ENCODE measurements around the gene BBC3. TPM values are rescaled to one million over a fixed set of nuclear protein-coding genes. Genes with fewer than 3 reads are reported as not detected.
A peak's percentile ranks its signal among the peaks of the same experiment; 100 is the strongest.

Gene BBC3
- polyA plus RNA-seq, 2 of the 4 experiments (the other 2 are of a cell fraction) = 6.0 to 8.9 TPM

GRCh38 chr19:47210689-47211316, 20.2 kb downstream of the BBC3 start:
- DNase-seq (ENCODE audit: low read depth in 1 of 2, low spot score in 1 of 2) (peak; percentile 77 to 85), FAIRE-seq (peak; percentile 99), ATAC-seq (peak; percentile 61 to 63)
- 26% methylated on average over 19 of the region's 19 CpGs for WGBS (ENCODE audit: missing lambda C conversion rate)
- Histone ChIP-seq H3K4me2 (peak overlapping the region; percentile 51), H3K4me3 (no peak overlapping the region), H3K4me1 (peaks cover 16% of the 10 kb centered on the region), H3K27ac (peak overlapping the region; percentile 76 to 82), H3K9me3 (no peaks in the 10 kb centered on the region)
- TF ChIP-seq CTCF (IDR thresholded peaks at IDR 0.05) = peak; percentile 92
- TF ChIP-seq RAD21 (conservative IDR thresholded peaks at IDR 0.05 in 1 of 2, IDR thresholded peaks at IDR 0.05 in 1 of 2) = peak; percentile 85 to 88
- TF ChIP-seq SMC3 (IDR thresholded peaks at IDR 0.05) = peak; percentile 94
- TF ChIP-seq ZFP36 (IDR thresholded peaks at IDR 0.05; ENCODE audit: borderline replicate concordance, partially characterized antibody) = no peak
- TF ChIP-seq REST (IDR thresholded peaks at IDR 0.05) = no peak
- no peak for TF ChIP-seq GATA3 (IDR thresholded peaks at IDR 0.05; ENCODE audit: borderline replicate concordance)
- no peak for TF ChIP-seq RCOR1 (IDR thresholded peaks at IDR 0.05; ENCODE audit: low read depth, low read length)
- TF ChIP-seq EHMT2 (IDR thresholded peaks at IDR 0.05; ENCODE audit: low read depth) = no peak
- no peak for TF ChIP-seq ZSCAN20 (CRISPR knock-in tag; IDR thresholded peaks at IDR 0.05)
- TF ChIP-seq CBX2 (IDR thresholded peaks at IDR 0.05; ENCODE audit: borderline replicate concordance, low read depth) = no peak
- TF ChIP-seq HDAC2 (IDR thresholded peaks at IDR 0.05) = no peak
- peak; percentile 63 for TF ChIP-seq MAX (IDR thresholded peaks at IDR 0.05)
- 0 out of 2 replicates have a peak, but pooled peaks have one; percentile 20 for TF ChIP-seq MYC (IDR thresholded peaks at IDR 0.05; ENCODE audit: borderline replicate concordance, low read length)
- no peak for TF ChIP-seq HMGXB4 (CRISPR knock-in tag; IDR thresholded peaks at IDR 0.05; ENCODE audit: borderline replicate concordance)
- no peak for TF ChIP-seq ZC3H11A (IDR thresholded peaks at IDR 0.05)
- TF ChIP-seq HOXB13 (CRISPR knock-in tag; IDR thresholded peaks at IDR 0.05; ENCODE audit: low read depth) = no peak
- no peak for TF ChIP-seq BCL3 (IDR thresholded peaks at IDR 0.05)
- TF ChIP-seq CHD2 (IDR thresholded peaks at IDR 0.05; ENCODE audit: low read length, partially characterized antibody) = no peak
- peak; percentile 39 for TF ChIP-seq USF2 (IDR thresholded peaks at IDR 0.05)
- TF ChIP-seq JUN (IDR thresholded peaks at IDR 0.05) = no peak; a peak in 1 of 5 replicates
- TF ChIP-seq ZNF302 (CRISPR knock-in tag; IDR thresholded peaks at IDR 0.05) = no peak
- no peak for TF ChIP-seq HOXB5 (CRISPR knock-in tag; IDR thresholded peaks at IDR 0.05)
- TF ChIP-seq RFX5 (IDR thresholded peaks at IDR 0.05) = no peak
- no peak for TF ChIP-seq MAZ (IDR thresholded peaks at IDR 0.05; ENCODE audit: borderline replicate concordance, low read depth, low read length)
- TF ChIP-seq FOSB (CRISPR knock-in tag; IDR thresholded peaks at IDR 0.05) = no peak
- ChIA-PET CTCF (interaction anchor here (0.5 to 24.7 kb wide), 60 partner anchors 12 to 1555 kb away, joined by 3 to 893 read pairs (median 5); partner anchors contain the start of genes CCDC9, DHX34, SAE1 and ZC3H4), POLR2A (interaction anchor here (0.7 to 3.6 kb wide), 10 partner anchors 16 to 97 kb away, joined by 3 to 87 read pairs (median 6); partner anchors contain the start of genes CCDC9, SAE1 and ZC3H4)

Data from A549 (cell line).